CD14-positive monocyte (primary cell): ENCODE data around the gene PANK1. TPM values are rescaled to one million over a fixed set of nuclear protein-coding genes. Genes with fewer than 3 reads are reported as not detected.

ENCODE experiments used
- DNase-seq, 3 donors: peaks; one replicate each; pipeline ENCODE4 v3.0.0-alpha.2; 2011 to 2022
- H2AFZ ChIP-seq: 2 replicates; pipeline ENCODE4 v1.6.0; 2012; ENCODE audit warnings: mild to moderate bottlenecking, low read depth, low read length, inconsistent platforms; ENCODE audit not compliant: insufficient read depth, poor library complexity, severe bottlenecking
- H3K27ac ChIP-seq, 2 donors: 1 replicate in 1 of 2; 2 replicates in 1 of 2; pipeline ENCODE4 v1.5.1; 2012 to 2013; ENCODE audit warnings: low read length in 2 of 2, control low read depth in 1 of 2, inconsistent platforms in 1 of 2, low read depth in 1 of 2, mild to moderate bottlenecking in 1 of 2
- H3K27me3 ChIP-seq, 2 donors: one replicate each; pipeline versions ENCODE4 v1.6.0 to v1.6.1; 2011 to 2013; ENCODE audit warnings: low read length in 2 of 2; ENCODE audit not compliant: control insufficient read depth in 2 of 2, insufficient read depth in 2 of 2
- H3K36me3 ChIP-seq, 2 donors: replicated peaks in 1 of 2; 1 replicate in 1 of 2; 2 replicates in 1 of 2; pipeline versions ENCODE4 v1.5.1 to v1.6.1; 2012 to 2013; ENCODE audit warnings: low read length in 2 of 2, control low read depth in 1 of 2, inconsistent platforms in 1 of 2, mild to moderate bottlenecking in 1 of 2; ENCODE audit not compliant: insufficient read depth in 2 of 2, control insufficient read depth in 1 of 2
- H3K4me1 ChIP-seq, 2 donors: 1 replicate in 1 of 2; 2 replicates in 1 of 2; pipeline versions ENCODE4 v1.5.1 to v1.6.1; 2012 to 2013; ENCODE audit warnings: low read length in 2 of 2, control low read depth in 1 of 2, inconsistent platforms in 1 of 2, mild to moderate bottlenecking in 1 of 2, moderate library complexity in 1 of 2; ENCODE audit not compliant: insufficient read depth in 2 of 2, control insufficient read depth in 1 of 2
- H3K4me2 ChIP-seq: replicated peaks from 2 replicates; pipeline ENCODE3; 2012; ENCODE audit warnings: low read length, moderate library complexity, mild to moderate bottlenecking; ENCODE audit not compliant: poor library complexity, severe bottlenecking; ENCODE audit errors: extremely low read depth
- H3K4me3 ChIP-seq, 3 experiments: fragments of 200-600 bp in 1 of 3; sonication (generic) in 1 of 3; replicated peaks in 1 of 3; 1 replicate in 2 of 3; 2 replicates in 1 of 3; pipeline ENCODE4 v1.5.1; 2011 to 2013; ENCODE audit warnings: low read length in 3 of 3, mild to moderate bottlenecking in 3 of 3, control low read depth in 2 of 3, low read depth in 2 of 3, inconsistent platforms in 1 of 3, moderate library complexity in 1 of 3
- H3K79me2 ChIP-seq: 2 replicates; pipeline ENCODE4 v1.6.0; 2012; ENCODE audit warnings: mild to moderate bottlenecking, control low read depth, inconsistent platforms, low read length, moderate library complexity; ENCODE audit not compliant: insufficient read depth
- H3K9ac ChIP-seq: 2 replicates; pipeline ENCODE4 v1.6.0; 2017; ENCODE audit warnings: low read length, mild to moderate bottlenecking; ENCODE audit not compliant: insufficient read depth, poor library complexity, severe bottlenecking
- H3K9me3 ChIP-seq, 2 donors: replicated peaks in 1 of 2; 1 replicate in 1 of 2; 2 replicates in 1 of 2; pipeline versions ENCODE4 v1.5.1 to v1.6.1; 2012 to 2013; ENCODE audit warnings: low read length in 2 of 2, control low read depth in 1 of 2; ENCODE audit not compliant: control insufficient read depth in 1 of 2, insufficient read depth in 1 of 2
- H4K20me1 ChIP-seq: 2 replicates; pipeline ENCODE4 v1.6.0; 2012; ENCODE audit warnings: mild to moderate bottlenecking, low read length, control low read depth, moderate library complexity; ENCODE audit not compliant: insufficient read depth
- H3K27ac Mint-ChIP-seq, 7 donors: one replicate each; pipeline ENCODE4 v1.8.0; 2020; ENCODE audit warnings: mild to moderate bottlenecking in 7 of 7, mixed read lengths in 7 of 7, moderate library complexity in 6 of 7, inconsistent platforms in 2 of 7
- H3K27me3 Mint-ChIP-seq, 3 donors: one replicate each; pipeline ENCODE4 v1.8.0; 2021 to 2022; ENCODE audit warnings: low read depth in 3 of 3, mild to moderate bottlenecking in 3 of 3, mixed read lengths in 3 of 3, moderate library complexity in 3 of 3, inconsistent platforms in 1 of 3
- H3K36me3 Mint-ChIP-seq, 2 donors: one replicate each; pipeline ENCODE4 v1.8.0; 2020; ENCODE audit warnings: mixed read lengths in 2 of 2, inconsistent platforms in 1 of 2, mild to moderate bottlenecking in 1 of 2
- H3K4me1 Mint-ChIP-seq: one replicate; pipeline ENCODE4 v1.8.0; 2020; ENCODE audit warnings: mild to moderate bottlenecking, mixed read lengths
- H3K4me3 Mint-ChIP-seq, 2 donors: one replicate each; pipeline ENCODE4 v1.8.0; 2020; ENCODE audit warnings: mild to moderate bottlenecking in 2 of 2, mixed read lengths in 2 of 2, moderate library complexity in 1 of 2
- H3K9me3 Mint-ChIP-seq, 7 donors: one replicate each; pipeline ENCODE4 v1.8.0; 2020 to 2022; ENCODE audit warnings: mixed read lengths in 7 of 7, mild to moderate bottlenecking in 6 of 7, moderate library complexity in 6 of 7, inconsistent platforms in 2 of 7
- CTCF ChIP-seq: fragments of 200-600 bp; IDR thresholded peaks from one replicate; pipeline ENCODE4 v1.8.0; 2022; ENCODE audit warnings: antibody characterized with exemption, mild to moderate bottlenecking
- WGBS: methylation state at CpG from one replicate; pipeline ENCODE4 v1.1.5; 2013; ENCODE audit warnings: missing lambda C conversion rate; ENCODE audit not compliant: insufficient coverage; 5-methylcytosine and 5-hydroxymethylcytosine counted together
- intact Hi-C, 2 donors: fragments of 100-400 bp; cut with micrococcal nuclease; formaldehyde crosslinking; loops; one replicate each; pipeline versions ENCODE4 v1.15.0 to v1.15.1; 2023
- polyA plus RNA-seq, 3 donors: library from polyadenylated mRNA; depleted of rRNA in 1 of 3; unstranded in 2 of 3; stranded (reverse) in 1 of 3; fragments of 300-500 nt in 2 of 3; fragments of >200 nt in 1 of 3; fragmentation: Illumina TruSeq in 2 of 3; gene quantifications; 1 replicate in 2 of 3; 2 replicates in 1 of 3; pipeline ENCODE4 v1.2.3, GENCODE V29; 2012 to 2021

The PANK1 gene
- polyA plus RNA-seq, 3 donors: 0.31 to 0.67 (median 0.61) TPM

GRCh38 chr10:89600041-89600440 is 45.0 kb downstream of the PANK1 start:
- no peaks in the 10 kb centered on the region for H3K9me3 ChIP-seq
- intact Hi-C loops: no loop called here
- WGBS: 100% methylated on average over 1 of the region's 3 CpGs
- Mint-ChIP-seq H3K27me3 (no peaks in the 10 kb centered on the region), H3K9me3 (no peaks in the 10 kb centered on the region), H3K4me1 (no peaks in the 10 kb centered on the region), H3K4me3 (no peak overlapping the region), H3K36me3 (peaks cover 6 to 10% of the 10 kb centered on the region in 2 donors), H3K27ac (no peak overlapping the region)
- no peaks in the 10 kb centered on the region for H3K27me3 ChIP-seq
- TF ChIP-seq CTCF: no peak
- H3K9ac ChIP-seq: no peak overlapping the region
- no peaks in the 10 kb centered on the region for H3K36me3 ChIP-seq
- no peak overlapping the region for H2AFZ ChIP-seq
- H3K4me1 ChIP-seq: no peaks in the 10 kb centered on the region
- H4K20me1 ChIP-seq: no peaks in the 10 kb centered on the region
- no peak overlapping the region for H3K27ac ChIP-seq
- no peak overlapping the region for H3K4me2 ChIP-seq
- no peaks in the 10 kb centered on the region for H3K79me2 ChIP-seq
- DNase-seq: no peak
- no peak overlapping the region for H3K4me3 ChIP-seq

- no peak overlapping the region for H2AFZ ChIP-seq
- H3K36me3 Mint-ChIP-seq: peaks cover 11 to 13% of the 10 kb centered on the region in 2 donors
- no peaks in the 10 kb centered on the region for H4K20me1 ChIP-seq
- H3K4me1 Mint-ChIP-seq: no peaks in the 10 kb centered on the region
- H3K9me3 ChIP-seq: no peaks in the 10 kb centered on the region
- no peaks in the 10 kb centered on the region for H3K4me1 ChIP-seq
- no peak overlapping the region for H3K9ac ChIP-seq
- H3K4me2 ChIP-seq: no peak overlapping the region
- DNase-seq: no peak
- WGBS: 81% methylated on average over 7 of the region's 10 CpGs
- H3K27me3 ChIP-seq: no peaks in the 10 kb centered on the region
- H3K4me3 ChIP-seq: no peak overlapping the region
- no peaks in the 10 kb centered on the region for H3K27me3 Mint-ChIP-seq
- H3K4me3 Mint-ChIP-seq: no peak overlapping the region
- intact Hi-C loops: no loop called here
- H3K9me3 Mint-ChIP-seq: no peaks in the 10 kb centered on the region
- H3K36me3 ChIP-seq: peaks cover 0 to 15% of the 10 kb centered on the region in 2 donors
- H3K79me2 ChIP-seq: no peaks in the 10 kb centered on the region
- no peak for TF ChIP-seq CTCF
- no peak overlapping the region for H3K27ac Mint-ChIP-seq
- H3K27ac ChIP-seq: no peak overlapping the region
Observed at GRCh38 chr10:89593043-89593442, 52.0 kb downstream of the PANK1 start.
